Measurements from ENCODE around the gene SORCS3. TPM values are rescaled to one million over a fixed set of nuclear protein-coding genes. Genes with fewer than 3 reads are reported as not detected.

SORCS3 gene
- total and polyA plus RNA-seq, 4 donors: 0.93 TPM; not detected in 3

DNA sequence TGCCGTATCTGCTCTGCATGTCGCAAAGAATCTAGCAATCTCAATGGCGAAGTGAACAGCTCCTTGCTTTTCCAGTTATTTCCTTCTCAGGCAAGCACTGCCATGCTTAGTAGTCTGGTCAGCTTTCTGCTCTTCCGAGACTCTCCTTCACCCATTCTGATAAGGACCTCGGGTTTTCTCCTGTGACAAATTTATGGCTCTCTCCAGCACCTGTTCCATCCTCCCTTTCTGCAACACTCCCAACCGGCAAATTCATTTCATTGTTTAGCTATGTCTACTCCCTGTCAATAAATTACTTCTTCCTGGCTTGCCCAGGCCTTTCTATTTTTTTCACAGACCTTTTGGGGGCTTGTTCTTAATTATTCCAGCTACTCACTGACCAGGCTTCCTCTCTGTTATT is 252.6 kb downstream of the SORCS3 start:
- TF ChIP-seq, protein P1, sequence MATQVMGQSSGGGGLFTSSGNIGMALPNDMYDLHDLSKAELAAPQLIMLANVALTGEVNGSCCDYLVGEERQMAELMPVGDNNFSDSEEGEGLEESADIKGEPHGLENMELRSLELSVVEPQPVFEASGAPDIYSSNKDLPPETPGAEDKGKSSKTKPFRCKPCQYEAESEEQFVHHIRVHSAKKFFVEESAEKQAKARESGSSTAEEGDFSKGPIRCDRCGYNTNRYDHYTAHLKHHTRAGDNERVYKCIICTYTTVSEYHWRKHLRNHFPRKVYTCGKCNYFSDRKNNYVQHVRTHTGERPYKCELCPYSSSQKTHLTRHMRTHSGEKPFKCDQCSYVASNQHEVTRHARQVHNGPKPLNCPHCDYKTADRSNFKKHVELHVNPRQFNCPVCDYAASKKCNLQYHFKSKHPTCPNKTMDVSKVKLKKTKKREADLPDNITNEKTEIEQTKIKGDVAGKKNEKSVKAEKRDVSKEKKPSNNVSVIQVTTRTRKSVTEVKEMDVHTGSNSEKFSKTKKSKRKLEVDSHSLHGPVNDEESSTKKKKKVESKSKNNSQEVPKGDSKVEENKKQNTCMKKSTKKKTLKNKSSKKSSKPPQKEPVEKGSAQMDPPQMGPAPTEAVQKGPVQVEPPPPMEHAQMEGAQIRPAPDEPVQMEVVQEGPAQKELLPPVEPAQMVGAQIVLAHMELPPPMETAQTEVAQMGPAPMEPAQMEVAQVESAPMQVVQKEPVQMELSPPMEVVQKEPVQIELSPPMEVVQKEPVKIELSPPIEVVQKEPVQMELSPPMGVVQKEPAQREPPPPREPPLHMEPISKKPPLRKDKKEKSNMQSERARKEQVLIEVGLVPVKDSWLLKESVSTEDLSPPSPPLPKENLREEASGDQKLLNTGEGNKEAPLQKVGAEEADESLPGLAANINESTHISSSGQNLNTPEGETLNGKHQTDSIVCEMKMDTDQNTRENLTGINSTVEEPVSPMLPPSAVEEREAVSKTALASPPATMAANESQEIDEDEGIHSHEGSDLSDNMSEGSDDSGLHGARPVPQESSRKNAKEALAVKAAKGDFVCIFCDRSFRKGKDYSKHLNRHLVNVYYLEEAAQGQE (IDR thresholded peaks at IDR 0.05): no peak
- TF ChIP-seq FOXA1 (IDR thresholded peaks at IDR 0.05): no peak
- no peak for TF ChIP-seq RXRA (IDR thresholded peaks at IDR 0.05)
- Histone ChIP-seq H3K4me3 (ENCODE audit: low read depth in 1 of 3, low read length in 3 of 3) (no peak overlapping the region), H3K4me1 (ENCODE audit: control insufficient read depth in 4 of 4, insufficient read depth in 4 of 4, low read length in 3 of 4) (no peaks in the 10 kb centered on the region), H3K27me3 (ENCODE audit: control insufficient read depth in 4 of 4, insufficient read depth in 4 of 4, low read length in 3 of 4) (no peaks in the 10 kb centered on the region), H3K36me3 (ENCODE audit: control insufficient read depth in 4 of 4, insufficient read depth in 3 of 4, low read depth in 1 of 4, low read length in 3 of 4) (no peaks in the 10 kb centered on the region), H3K9me3 (ENCODE audit: control insufficient read depth in 4 of 4, low read length in 3 of 4) (peaks cover 0 to 6% (median 1%) of the 10 kb centered on the region in 4 donors), H3K27ac (ENCODE audit: low read depth in 1 of 2, low read length in 2 of 2) (no peak overlapping the region), H3K9ac (ENCODE audit: low read depth in 1 of 2, low read length in 2 of 2) (no peak overlapping the region)
- WGBS: 61% methylated on average over 6 of the region's 6 CpGs
- no peak for DNase-seq (ENCODE audit: low spot score)

DNA sequence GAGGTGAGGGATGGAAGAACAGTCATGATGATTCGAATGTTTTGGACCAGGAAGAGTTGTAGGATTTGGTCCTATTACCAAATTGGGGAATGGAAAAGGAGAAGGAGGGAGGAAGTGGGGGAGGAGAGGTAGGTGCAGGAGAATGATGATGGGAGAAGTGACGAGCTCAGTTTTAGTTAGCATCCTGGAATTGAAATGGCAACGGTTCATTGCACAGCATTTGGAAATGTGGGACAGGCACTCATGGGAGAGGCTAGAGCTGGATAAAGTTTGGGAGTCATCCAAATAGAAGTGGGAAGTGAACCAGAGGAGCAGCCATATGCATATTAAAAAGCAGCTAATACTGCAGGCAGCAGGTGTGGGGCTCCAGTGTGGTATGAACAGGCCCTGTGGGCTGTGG is 253.6 kb downstream of the SORCS3 start:
- Histone ChIP-seq H3K9ac (ENCODE audit: low read depth in 1 of 2, low read length in 2 of 2) (no peak overlapping the region), H3K4me3 (ENCODE audit: low read depth in 1 of 3, low read length in 3 of 3) (no peak overlapping the region), H3K4me1 (ENCODE audit: control insufficient read depth in 4 of 4, insufficient read depth in 4 of 4, low read length in 3 of 4) (no peaks in the 10 kb centered on the region), H3K27ac (ENCODE audit: low read depth in 1 of 2, low read length in 2 of 2) (no peak overlapping the region), H3K36me3 (ENCODE audit: control insufficient read depth in 4 of 4, insufficient read depth in 3 of 4, low read depth in 1 of 4, low read length in 3 of 4) (no peaks in the 10 kb centered on the region), H3K9me3 (ENCODE audit: control insufficient read depth in 4 of 4, low read length in 3 of 4) (peaks cover 0 to 6% (median 0%) of the 10 kb centered on the region in 4 donors), H3K27me3 (ENCODE audit: control insufficient read depth in 4 of 4, insufficient read depth in 4 of 4, low read length in 3 of 4) (no peaks in the 10 kb centered on the region)
- no peak for DNase-seq (ENCODE audit: low spot score)
- TF ChIP-seq, protein P1 (IDR thresholded peaks at IDR 0.05): no peak
- TF ChIP-seq RAD21 (IDR thresholded peaks at IDR 0.05): no peak
- TF ChIP-seq NR2F2 (IDR thresholded peaks at IDR 0.05): no peak
- TF ChIP-seq, protein P2, sequence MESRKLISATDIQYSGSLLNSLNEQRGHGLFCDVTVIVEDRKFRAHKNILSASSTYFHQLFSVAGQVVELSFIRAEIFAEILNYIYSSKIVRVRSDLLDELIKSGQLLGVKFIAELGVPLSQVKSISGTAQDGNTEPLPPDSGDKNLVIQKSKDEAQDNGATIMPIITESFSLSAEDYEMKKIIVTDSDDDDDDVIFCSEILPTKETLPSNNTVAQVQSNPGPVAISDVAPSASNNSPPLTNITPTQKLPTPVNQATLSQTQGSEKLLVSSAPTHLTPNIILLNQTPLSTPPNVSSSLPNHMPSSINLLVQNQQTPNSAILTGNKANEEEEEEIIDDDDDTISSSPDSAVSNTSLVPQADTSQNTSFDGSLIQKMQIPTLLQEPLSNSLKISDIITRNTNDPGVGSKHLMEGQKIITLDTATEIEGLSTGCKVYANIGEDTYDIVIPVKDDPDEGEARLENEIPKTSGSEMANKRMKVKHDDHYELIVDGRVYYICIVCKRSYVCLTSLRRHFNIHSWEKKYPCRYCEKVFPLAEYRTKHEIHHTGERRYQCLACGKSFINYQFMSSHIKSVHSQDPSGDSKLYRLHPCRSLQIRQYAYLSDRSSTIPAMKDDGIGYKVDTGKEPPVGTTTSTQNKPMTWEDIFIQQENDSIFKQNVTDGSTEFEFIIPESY (IDR thresholded peaks at IDR 0.05): no peak
- TF ChIP-seq YY1 (IDR thresholded peaks at IDR 0.05): no peak
- TF ChIP-seq GABPA (IDR thresholded peaks at IDR 0.05 in 1 of 2, conservative IDR thresholded peaks at IDR 0.05 in 1 of 2): no peak
- TF ChIP-seq, protein P3, sequence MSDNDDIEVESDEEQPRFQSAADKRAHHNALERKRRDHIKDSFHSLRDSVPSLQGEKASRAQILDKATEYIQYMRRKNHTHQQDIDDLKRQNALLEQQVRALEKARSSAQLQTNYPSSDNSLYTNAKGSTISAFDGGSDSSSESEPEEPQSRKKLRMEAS (IDR thresholded peaks at IDR 0.05): no peak
- TF ChIP-seq HNF4G (IDR thresholded peaks at IDR 0.05): no peak
- TF ChIP-seq FOXA2 (IDR thresholded peaks at IDR 0.05): no peak
- TF ChIP-seq SP1 (IDR thresholded peaks at IDR 0.05): no peak
- TF ChIP-seq HNF4A (conservative IDR thresholded peaks at IDR 0.05): no peak
- no peak for TF ChIP-seq JUND (IDR thresholded peaks at IDR 0.05)
- 60% methylated on average over 3 of the region's 3 CpGs for WGBS
